Progenitor cell of endocrine pancreas (in vitro differentiated cells): Measurements from ENCODE around the gene PIK3R5. TPM values are rescaled to one million over a fixed set of nuclear protein-coding genes. Genes with fewer than 3 reads are reported as not detected.

ENCODE experiments used
- DNase-seq: peaks from one replicate; pipeline ENCODE4 v3.0.0; 2021; ENCODE audit warnings: low spot score; ENCODE audit not compliant: unreplicated experiment
- H3K27ac Mint-ChIP-seq: 2 replicates; pipeline ENCODE4 v1.8.0; 2021; ENCODE audit warnings: mild to moderate bottlenecking, moderate library complexity, mixed read lengths
- H3K27me3 Mint-ChIP-seq: 2 replicates; pipeline ENCODE4 v1.8.0; 2021; ENCODE audit warnings: mixed read lengths
- H3K36me3 Mint-ChIP-seq: 2 replicates; pipeline ENCODE4 v1.8.0; 2022; ENCODE audit warnings: mixed read lengths; ENCODE audit not compliant: insufficient read depth
- H3K4me1 Mint-ChIP-seq: 2 replicates; pipeline ENCODE4 v1.8.0; 2021; ENCODE audit warnings: low read depth, mixed read lengths
- H3K4me3 Mint-ChIP-seq: 2 replicates; pipeline ENCODE4 v1.8.0; 2021; ENCODE audit warnings: low read depth, mild to moderate bottlenecking, moderate library complexity, mixed read lengths
- H3K9me3 Mint-ChIP-seq: 2 replicates; pipeline ENCODE4 v1.8.0; 2021; ENCODE audit warnings: low read depth, mixed read lengths
- total RNA-seq: library from RNA; stranded (reverse); gene quantifications from 2 replicates; pipeline ENCODE4 v1.2.1, GENCODE V29; 2021
- TF ChIP-seq, protein P1 (sequence below): fragments of 200-600 bp; sonication (generic); IDR thresholded peaks from one replicate; pipeline ENCODE4 v1.5.0; 2021; ENCODE audit warnings: antibody characterized with exemption, mild to moderate bottlenecking; ENCODE audit not compliant: unreplicated experiment

Gene PIK3R5
- total RNA-seq, 1 donor from 2014 or later: 0.50 TPM

DNA sequence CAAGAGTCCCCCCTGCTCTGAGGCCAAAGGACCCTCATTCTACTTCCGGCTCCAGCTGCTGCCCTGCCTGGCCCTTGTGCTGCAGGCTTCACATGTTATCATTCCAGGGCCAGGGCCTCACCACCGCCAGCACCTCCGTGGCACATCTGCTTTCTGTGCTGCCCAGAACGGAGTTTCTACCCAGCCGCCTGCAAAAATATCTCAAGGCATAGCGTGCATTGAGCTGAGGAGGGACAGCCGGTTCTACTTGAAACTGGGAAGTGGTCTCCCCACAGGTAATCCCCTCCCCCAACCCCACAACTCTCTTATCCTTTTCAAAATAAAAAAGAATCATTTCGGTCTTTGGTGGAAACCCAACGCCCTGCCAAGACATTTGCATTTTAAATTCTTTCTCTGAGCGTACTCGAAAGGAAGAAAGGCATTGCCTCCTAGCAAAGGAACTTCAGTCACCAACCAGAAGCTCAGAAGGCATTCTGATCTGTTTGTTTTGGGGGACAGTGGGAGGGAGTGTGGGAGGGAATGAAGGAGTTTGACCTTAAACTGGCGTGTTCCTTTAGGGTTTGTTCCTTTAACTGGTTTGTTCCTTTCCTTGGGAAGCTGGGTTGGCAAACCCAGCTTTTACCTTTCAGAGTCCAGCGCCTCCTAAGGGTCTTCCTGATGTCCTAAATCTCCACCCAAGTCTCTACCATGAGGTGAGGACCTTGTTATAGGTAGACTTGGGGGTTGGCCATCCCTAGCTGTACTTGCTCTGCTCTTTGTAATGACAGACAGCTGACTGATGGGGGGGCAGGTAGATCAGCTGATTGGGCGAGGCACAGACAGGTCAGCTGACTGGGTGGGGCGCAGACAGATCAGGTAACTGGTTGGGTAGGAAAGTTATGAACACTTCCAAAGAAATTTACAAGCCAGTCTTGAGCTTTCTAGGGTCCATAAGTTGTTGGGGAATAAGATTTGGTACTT, 64.6 kb downstream of the PIK3R5 start:
- DNase-seq: no peak
- Mint-ChIP-seq H3K36me3 (no peaks in the 10 kb centered on the region), H3K27ac (no peak overlapping the region), H3K4me1 (peaks cover 9% of the 10 kb centered on the region), H3K9me3 (no peaks in the 10 kb centered on the region), H3K27me3 (peaks cover 32% of the 10 kb centered on the region), H3K4me3 (no peak overlapping the region)
- TF ChIP-seq, protein P1, sequence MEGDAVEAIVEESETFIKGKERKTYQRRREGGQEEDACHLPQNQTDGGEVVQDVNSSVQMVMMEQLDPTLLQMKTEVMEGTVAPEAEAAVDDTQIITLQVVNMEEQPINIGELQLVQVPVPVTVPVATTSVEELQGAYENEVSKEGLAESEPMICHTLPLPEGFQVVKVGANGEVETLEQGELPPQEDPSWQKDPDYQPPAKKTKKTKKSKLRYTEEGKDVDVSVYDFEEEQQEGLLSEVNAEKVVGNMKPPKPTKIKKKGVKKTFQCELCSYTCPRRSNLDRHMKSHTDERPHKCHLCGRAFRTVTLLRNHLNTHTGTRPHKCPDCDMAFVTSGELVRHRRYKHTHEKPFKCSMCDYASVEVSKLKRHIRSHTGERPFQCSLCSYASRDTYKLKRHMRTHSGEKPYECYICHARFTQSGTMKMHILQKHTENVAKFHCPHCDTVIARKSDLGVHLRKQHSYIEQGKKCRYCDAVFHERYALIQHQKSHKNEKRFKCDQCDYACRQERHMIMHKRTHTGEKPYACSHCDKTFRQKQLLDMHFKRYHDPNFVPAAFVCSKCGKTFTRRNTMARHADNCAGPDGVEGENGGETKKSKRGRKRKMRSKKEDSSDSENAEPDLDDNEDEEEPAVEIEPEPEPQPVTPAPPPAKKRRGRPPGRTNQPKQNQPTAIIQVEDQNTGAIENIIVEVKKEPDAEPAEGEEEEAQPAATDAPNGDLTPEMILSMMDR: no peak

DNA sequence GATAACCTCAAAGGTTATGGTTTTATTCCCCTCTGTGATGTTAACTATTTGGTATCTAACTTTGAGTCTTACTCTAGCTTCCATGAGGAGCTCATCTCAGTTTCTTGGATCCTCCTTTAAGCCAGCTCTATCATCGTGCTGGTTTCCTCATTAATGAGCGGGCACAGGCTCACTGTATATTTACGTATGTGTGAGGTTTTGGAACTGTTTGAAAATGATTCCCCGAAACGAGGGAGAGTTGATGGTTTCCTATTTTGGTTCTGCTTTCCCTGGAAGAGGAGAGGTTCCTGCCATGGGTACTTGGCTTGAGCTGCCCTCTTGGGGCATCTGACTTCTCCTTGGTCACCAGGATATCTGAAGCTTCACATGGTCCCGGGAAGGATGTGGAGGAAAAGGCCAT, 65.3 kb downstream of the PIK3R5 start:
- TF ChIP-seq, protein P1: no peak
- peaks cover 37% of the 10 kb centered on the region for H3K27me3 Mint-ChIP-seq
- H3K9me3 Mint-ChIP-seq: no peaks in the 10 kb centered on the region
- peaks cover 9% of the 10 kb centered on the region for H3K4me1 Mint-ChIP-seq
- no peak overlapping the region for H3K4me3 Mint-ChIP-seq
- no peak for DNase-seq
- H3K27ac Mint-ChIP-seq: peak overlapping the region; percentile 53
- H3K36me3 Mint-ChIP-seq: no peaks in the 10 kb centered on the region

- DNase-seq: no peak
- Mint-ChIP-seq H3K27me3 (peaks cover 38% of the 10 kb centered on the region), H3K9me3 (no peaks in the 10 kb centered on the region), H3K36me3 (no peaks in the 10 kb centered on the region), H3K27ac (no peak overlapping the region), H3K4me3 (no peak overlapping the region), H3K4me1 (peaks cover 13% of the 10 kb centered on the region)
- TF ChIP-seq, protein P1: no peak
Observed at GRCh38 chr17:8898636-8899035, 66.9 kb downstream of the PIK3R5 start.

- Mint-ChIP-seq H3K4me1 (peaks cover 13% of the 10 kb centered on the region), H3K9me3 (no peaks in the 10 kb centered on the region), H3K27me3 (peaks cover 39% of the 10 kb centered on the region), H3K36me3 (no peaks in the 10 kb centered on the region), H3K4me3 (no peak overlapping the region), H3K27ac (no peak overlapping the region)
- no peak for DNase-seq
- TF ChIP-seq, protein P1: no peak
Observed at GRCh38 chr17:8898126-8898525, 67.4 kb downstream of the PIK3R5 start.

GRCh38 chr17:8896641-8897635, 68.6 kb downstream of the PIK3R5 start:
- no peaks in the 10 kb centered on the region for H3K9me3 Mint-ChIP-seq
- TF ChIP-seq, protein P1: no peak
- H3K4me3 Mint-ChIP-seq: no peak overlapping the region
- H3K27ac Mint-ChIP-seq: no peak overlapping the region
- no peaks in the 10 kb centered on the region for H3K36me3 Mint-ChIP-seq
- no peak for DNase-seq
- peaks cover 49% of the 10 kb centered on the region for H3K27me3 Mint-ChIP-seq
- H3K4me1 Mint-ChIP-seq: peaks cover 13% of the 10 kb centered on the region
